Neural crest cell (in vitro differentiated cells): ENCODE data around the gene AKT2. TPM values are rescaled to one million over a fixed set of nuclear protein-coding genes. Genes with fewer than 3 reads are reported as not detected.
A peak's percentile ranks its signal among the peaks of the same experiment; 100 is the strongest.

ENCODE experiments used
- DNase-seq: peaks from one replicate; pipeline ENCODE4 v3.0.0; 2021; ENCODE audit warnings: low read depth, mixed read lengths, low spot score
- H3K27ac Mint-ChIP-seq: one replicate; pipeline ENCODE4 v1.8.0; 2021; ENCODE audit warnings: mild to moderate bottlenecking, mixed read lengths; ENCODE audit not compliant: unreplicated experiment
- H3K27me3 Mint-ChIP-seq: 2 replicates; pipeline ENCODE4 v1.8.0; 2021; ENCODE audit warnings: low read depth, mild to moderate bottlenecking, mixed read lengths
- H3K36me3 Mint-ChIP-seq: 2 replicates; pipeline ENCODE4 v1.8.0; 2021; ENCODE audit warnings: low read depth, mild to moderate bottlenecking, mixed read lengths
- H3K4me1 Mint-ChIP-seq: 2 replicates; pipeline ENCODE4 v1.8.0; 2021; ENCODE audit warnings: mixed read lengths
- H3K4me3 Mint-ChIP-seq: one replicate; pipeline ENCODE4 v1.8.0; 2021; ENCODE audit warnings: mild to moderate bottlenecking, mixed read lengths
- H3K9me3 Mint-ChIP-seq: 2 replicates; pipeline ENCODE4 v1.8.0; 2021; ENCODE audit warnings: mixed read lengths
- total RNA-seq: library from RNA; stranded (reverse); gene quantifications from 2 replicates; pipeline ENCODE4 v1.2.1, GENCODE V29; 2021
- TF ChIP-seq, protein P1 (sequence below): fragments of 200-600 bp; sonication (generic); conservative IDR thresholded peaks from 2 replicates; pipeline ENCODE4 v1.5.0; 2021; ENCODE audit warnings: antibody characterized with exemption, mild to moderate bottlenecking

The AKT2 gene
- total RNA-seq, 1 donor from 2014 or later: 147 TPM

GRCh38 chr19:40261631-40262030 lies 23.5 kb downstream of the AKT2 start:
- Mint-ChIP-seq H3K27ac (no peak overlapping the region), H3K36me3 (peaks cover 3% of the 10 kb centered on the region), H3K4me1 (no peaks in the 10 kb centered on the region), H3K4me3 (no peak overlapping the region), H3K9me3 (no peaks in the 10 kb centered on the region), H3K27me3 (no peaks in the 10 kb centered on the region)
- DNase-seq: no peak
- TF ChIP-seq, protein P1, sequence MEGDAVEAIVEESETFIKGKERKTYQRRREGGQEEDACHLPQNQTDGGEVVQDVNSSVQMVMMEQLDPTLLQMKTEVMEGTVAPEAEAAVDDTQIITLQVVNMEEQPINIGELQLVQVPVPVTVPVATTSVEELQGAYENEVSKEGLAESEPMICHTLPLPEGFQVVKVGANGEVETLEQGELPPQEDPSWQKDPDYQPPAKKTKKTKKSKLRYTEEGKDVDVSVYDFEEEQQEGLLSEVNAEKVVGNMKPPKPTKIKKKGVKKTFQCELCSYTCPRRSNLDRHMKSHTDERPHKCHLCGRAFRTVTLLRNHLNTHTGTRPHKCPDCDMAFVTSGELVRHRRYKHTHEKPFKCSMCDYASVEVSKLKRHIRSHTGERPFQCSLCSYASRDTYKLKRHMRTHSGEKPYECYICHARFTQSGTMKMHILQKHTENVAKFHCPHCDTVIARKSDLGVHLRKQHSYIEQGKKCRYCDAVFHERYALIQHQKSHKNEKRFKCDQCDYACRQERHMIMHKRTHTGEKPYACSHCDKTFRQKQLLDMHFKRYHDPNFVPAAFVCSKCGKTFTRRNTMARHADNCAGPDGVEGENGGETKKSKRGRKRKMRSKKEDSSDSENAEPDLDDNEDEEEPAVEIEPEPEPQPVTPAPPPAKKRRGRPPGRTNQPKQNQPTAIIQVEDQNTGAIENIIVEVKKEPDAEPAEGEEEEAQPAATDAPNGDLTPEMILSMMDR: no peak

DNA sequence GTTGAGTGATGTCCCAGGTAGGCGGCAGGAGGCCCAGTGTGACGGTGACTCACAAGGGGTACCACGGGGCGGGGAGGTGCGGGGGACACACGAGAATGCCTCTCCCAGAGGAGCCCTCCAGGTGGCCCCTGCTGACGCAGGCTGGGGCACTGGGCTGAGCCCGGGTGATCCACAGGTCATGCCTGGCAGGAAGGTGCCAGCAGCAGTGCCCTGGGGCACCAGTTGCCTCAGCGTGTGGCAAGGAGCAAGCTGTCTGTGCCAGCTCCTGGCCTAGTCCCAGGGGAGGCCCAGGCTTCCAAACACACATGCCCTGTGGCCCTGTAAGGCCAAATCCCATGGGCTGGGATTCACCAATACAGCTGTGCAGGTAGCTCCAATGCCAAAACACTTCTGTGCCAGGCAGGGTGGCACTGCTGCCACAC lies 28.0 kb downstream of the AKT2 start:
- Mint-ChIP-seq H3K4me1 (peaks cover 6% of the 10 kb centered on the region), H3K27ac (no peak overlapping the region)

GRCh38 chr19:40256512-40256911 lies 28.6 kb downstream of the AKT2 start:
- TF ChIP-seq, protein P1: no peak

More for the DNA sequence above, 28.0 kb downstream of the AKT2 start:
- H3K9me3 Mint-ChIP-seq: no peaks in the 10 kb centered on the region
- DNase-seq: no peak
- no peak overlapping the region for H3K4me3 Mint-ChIP-seq
- TF ChIP-seq, protein P1: no peak
- H3K36me3 Mint-ChIP-seq: peaks cover 8% of the 10 kb centered on the region
- H3K27me3 Mint-ChIP-seq: no peaks in the 10 kb centered on the region

DNA sequence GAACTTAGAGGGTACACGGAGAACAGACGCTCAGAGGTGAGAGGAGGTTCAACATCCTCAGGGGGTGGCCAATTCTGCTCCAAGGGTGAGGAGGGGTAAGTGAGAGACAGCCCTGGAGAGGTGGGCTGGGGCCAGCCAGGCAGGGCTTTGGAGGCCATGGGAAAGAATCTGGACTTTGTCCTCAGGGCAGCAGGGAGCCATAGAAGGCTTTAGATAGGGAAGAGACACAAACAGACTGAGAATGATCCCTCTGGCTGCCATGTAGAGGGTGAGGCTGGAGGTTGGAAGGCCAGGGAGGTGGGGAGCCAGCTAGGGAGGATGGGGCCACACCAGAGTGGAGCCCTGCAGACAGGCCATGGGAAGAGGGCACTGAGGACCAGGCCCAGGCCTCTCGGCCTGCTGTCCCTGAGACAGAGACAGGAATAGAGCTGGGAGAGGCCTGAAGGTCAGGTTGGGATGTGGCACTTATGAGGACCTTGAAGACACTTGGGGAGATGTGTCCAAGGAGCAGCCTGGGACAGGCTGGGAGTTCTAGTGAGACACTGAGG lies 29.5 kb downstream of the AKT2 start:
- no peaks in the 10 kb centered on the region for H3K9me3 Mint-ChIP-seq
- H3K27me3 Mint-ChIP-seq: no peaks in the 10 kb centered on the region
- no peak for DNase-seq
- TF ChIP-seq, protein P1: no peak
- H3K4me3 Mint-ChIP-seq: no peak overlapping the region
- H3K36me3 Mint-ChIP-seq: peaks cover 8% of the 10 kb centered on the region
- peaks cover 6% of the 10 kb centered on the region for H3K4me1 Mint-ChIP-seq
- H3K27ac Mint-ChIP-seq: peak overlapping the region; percentile 35

More at GRCh38 chr19:40256512-40256911, 28.6 kb downstream of the AKT2 start:
- no peak overlapping the region for H3K4me3 Mint-ChIP-seq
- peaks cover 8% of the 10 kb centered on the region for H3K36me3 Mint-ChIP-seq
- H3K4me1 Mint-ChIP-seq: peaks cover 6% of the 10 kb centered on the region
- H3K27ac Mint-ChIP-seq: no peak overlapping the region
- H3K27me3 Mint-ChIP-seq: no peaks in the 10 kb centered on the region
- no peaks in the 10 kb centered on the region for H3K9me3 Mint-ChIP-seq
- no peak for DNase-seq

- TF ChIP-seq, protein P1: no peak
- no peak overlapping the region for H3K4me3 Mint-ChIP-seq
- H3K36me3 Mint-ChIP-seq: peaks cover 8% of the 10 kb centered on the region
- no peaks in the 10 kb centered on the region for H3K9me3 Mint-ChIP-seq
- no peak for DNase-seq
- no peaks in the 10 kb centered on the region for H3K27me3 Mint-ChIP-seq
- H3K4me1 Mint-ChIP-seq: peaks cover 6% of the 10 kb centered on the region
- H3K27ac Mint-ChIP-seq: peak overlapping the region; percentile 35
These were observed 30.3 kb downstream of the AKT2 start for GRCh38 chr19:40254714-40255418.
